ENCODE results near the gene STX10. TPM values are rescaled to one million over a fixed set of nuclear protein-coding genes. Genes with fewer than 3 reads are reported as not detected.

Gene STX10
- total RNA-seq, 1 donor from 2014 or later = 70.2 TPM

DNA sequence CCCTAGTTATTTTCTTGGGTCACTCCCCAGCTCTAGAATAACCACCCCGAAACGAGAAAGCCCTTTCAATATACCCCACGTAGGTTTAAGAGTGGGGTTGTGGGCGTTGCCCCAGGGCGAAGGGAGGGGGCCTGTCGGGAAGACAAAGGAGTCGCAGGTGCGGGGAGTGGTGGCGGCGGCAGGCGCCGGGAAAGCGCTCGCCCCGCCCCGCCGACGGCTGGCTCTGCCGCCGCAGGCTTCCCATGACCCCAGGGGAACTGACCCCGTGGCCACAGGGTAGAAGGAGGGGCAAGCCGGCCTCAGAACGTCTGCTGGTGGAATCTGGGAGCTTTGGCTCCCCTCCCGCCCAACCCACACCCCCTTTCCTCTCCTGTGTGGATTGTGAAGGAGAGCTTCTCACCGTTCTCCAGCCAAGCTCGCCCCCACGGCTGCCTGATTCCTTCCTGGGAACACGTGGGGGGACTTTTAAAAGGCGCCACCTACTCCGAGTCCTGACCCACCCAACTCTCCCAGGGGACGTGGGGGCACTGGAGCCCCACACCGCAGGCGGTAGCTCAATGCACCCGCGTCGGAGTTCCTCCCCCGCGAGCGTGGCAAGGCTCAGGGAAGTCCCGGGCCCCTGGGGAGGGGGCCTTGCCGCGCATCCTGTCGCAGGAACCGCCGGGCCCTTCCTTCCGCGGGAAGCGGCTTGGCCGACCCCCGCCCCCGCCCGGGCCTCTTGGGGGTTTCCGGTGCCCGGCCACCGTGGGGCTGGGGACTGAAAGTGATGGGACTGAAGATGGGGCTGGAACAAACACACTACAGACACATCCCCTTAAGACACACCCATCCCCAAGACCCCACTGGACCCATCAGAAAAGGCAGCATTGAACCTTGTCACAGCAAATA lies 5.5 kb upstream of the STX10 start:
- peak overlapping the region; percentile 75 for H3K4me3 ChIP-seq (ENCODE audit: low read depth, low read length)
- no peaks in the 10 kb centered on the region for H3K27me3 ChIP-seq (ENCODE audit: control insufficient read depth, insufficient read depth, low read length)
- peaks cover 2% of the 10 kb centered on the region for H3K36me3 ChIP-seq (ENCODE audit: control insufficient read depth, insufficient read depth, low read length)
- no peak for TF ChIP-seq CTCF (IDR thresholded peaks at IDR 0.05; ENCODE audit: insufficient read depth, low read length, poor library complexity, severe bottlenecking)
- DNase-seq (ENCODE audit: low read depth) = no peak

DNA sequence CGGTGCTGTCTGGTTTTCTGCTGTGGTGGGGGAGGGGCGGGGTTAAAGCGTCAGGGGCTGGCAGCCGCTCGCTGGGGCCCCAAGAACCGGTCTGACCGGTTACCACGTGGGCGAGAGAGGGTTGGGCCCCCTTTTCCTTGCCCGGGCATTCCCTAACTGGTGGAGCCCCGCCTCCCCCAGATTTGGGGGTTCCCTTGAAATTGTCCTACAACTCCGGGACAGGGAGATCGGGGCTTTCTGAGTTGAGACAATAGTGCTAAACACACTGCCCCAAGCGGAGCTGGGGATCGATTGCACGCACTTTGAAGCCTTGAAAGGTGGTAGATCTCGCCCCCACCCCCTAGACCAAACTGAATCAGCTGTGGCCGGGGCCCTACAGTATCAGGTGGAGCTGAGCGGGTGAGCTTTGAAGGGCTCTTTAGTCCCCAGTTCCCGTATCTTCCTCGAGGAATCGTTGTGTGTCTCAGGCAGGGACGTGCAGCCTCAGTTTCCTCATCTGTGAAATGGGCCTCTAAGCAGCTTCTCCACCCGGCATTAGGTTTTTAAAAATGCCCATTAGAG lies 4.8 kb upstream of the STX10 start:
- peak; percentile 36 for TF ChIP-seq CTCF (IDR thresholded peaks at IDR 0.05; ENCODE audit: insufficient read depth, low read length, poor library complexity, severe bottlenecking)
- DNase-seq (ENCODE audit: low read depth) = no peak
- Histone ChIP-seq H3K27me3 (ENCODE audit: control insufficient read depth, insufficient read depth, low read length) (no peaks in the 10 kb centered on the region), H3K36me3 (ENCODE audit: control insufficient read depth, insufficient read depth, low read length) (peaks cover 2% of the 10 kb centered on the region), H3K4me3 (ENCODE audit: low read depth, low read length) (peak overlapping the region; percentile 75)

DNA sequence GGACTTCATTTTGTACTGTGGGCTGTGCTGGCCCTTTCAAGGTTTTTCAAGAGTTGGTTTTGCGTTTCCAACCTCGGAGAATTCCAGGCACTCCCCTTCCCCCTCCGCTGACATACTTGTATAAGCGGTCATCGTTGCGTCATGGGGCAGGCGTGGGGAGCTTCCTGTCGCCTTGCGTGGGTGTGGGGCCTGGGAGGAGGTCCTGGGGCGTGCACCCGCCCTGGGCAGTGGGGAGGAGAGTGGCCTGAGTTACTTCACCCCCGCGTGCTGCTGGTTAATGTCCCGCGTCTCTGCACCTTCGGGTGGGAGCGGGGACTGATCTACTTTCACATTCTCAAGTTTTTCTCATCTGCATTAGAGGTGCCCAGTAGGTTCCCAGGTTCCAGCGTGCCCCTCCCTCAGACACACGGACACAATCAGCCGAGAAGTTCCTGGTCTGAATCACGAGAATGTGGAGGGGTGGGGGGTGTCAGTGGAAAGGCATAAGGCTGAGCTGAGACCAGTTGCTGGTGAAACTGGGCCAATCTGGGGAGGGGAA lies 4.1 kb upstream of the STX10 start:
- Histone ChIP-seq H3K36me3 (ENCODE audit: control insufficient read depth, insufficient read depth, low read length) (peaks cover 2% of the 10 kb centered on the region), H3K4me3 (ENCODE audit: low read depth, low read length) (peak overlapping the region; percentile 75), H3K27me3 (ENCODE audit: control insufficient read depth, insufficient read depth, low read length) (no peaks in the 10 kb centered on the region)
- no peak for DNase-seq (ENCODE audit: low read depth)
- TF ChIP-seq CTCF (IDR thresholded peaks at IDR 0.05; ENCODE audit: insufficient read depth, low read length, poor library complexity, severe bottlenecking) = no peak

DNA sequence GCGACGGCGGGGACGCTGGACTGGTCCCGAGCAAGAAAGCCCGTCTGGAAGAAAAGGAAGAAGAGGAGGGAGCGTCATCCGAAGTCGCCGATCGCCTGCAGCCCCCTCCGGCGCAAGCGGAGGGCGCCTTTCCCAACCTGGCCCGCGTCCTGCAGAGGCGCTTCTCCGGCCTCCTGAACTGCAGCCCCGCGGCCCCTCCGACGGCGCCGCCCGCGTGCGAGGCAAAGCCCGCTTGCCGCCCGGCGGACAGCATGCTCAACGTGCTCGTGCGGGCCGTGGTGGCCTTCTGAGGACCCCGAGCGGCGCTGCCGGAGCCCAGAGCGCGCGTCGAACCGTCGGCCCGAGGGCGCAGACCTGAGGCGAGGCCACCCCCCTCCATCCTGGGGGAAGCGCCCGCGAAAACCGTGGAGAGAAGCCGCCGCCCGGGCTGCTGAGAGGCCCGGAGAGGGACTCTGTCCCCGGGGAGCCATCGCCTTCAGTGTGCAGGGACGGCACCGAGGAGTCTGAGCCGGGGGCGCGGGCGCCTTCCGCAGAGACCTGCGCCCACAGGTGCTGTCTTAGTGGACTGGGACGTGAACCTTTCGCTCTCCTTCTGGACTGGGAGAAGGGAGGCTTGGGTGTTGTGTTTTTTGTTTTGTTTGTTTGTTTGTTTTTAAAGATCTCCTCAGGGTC lies 3.5 kb upstream of the STX10 start:
- H3K36me3 ChIP-seq (ENCODE audit: control insufficient read depth, insufficient read depth, low read length) = peaks cover 4% of the 10 kb centered on the region
- TF ChIP-seq CTCF (IDR thresholded peaks at IDR 0.05; ENCODE audit: insufficient read depth, low read length, poor library complexity, severe bottlenecking) = no peak
- no peak for DNase-seq (ENCODE audit: low read depth)
- no peaks in the 10 kb centered on the region for H3K27me3 ChIP-seq (ENCODE audit: control insufficient read depth, insufficient read depth, low read length)
- peak overlapping the region; percentile 75 for H3K4me3 ChIP-seq (ENCODE audit: low read depth, low read length)

DNA sequence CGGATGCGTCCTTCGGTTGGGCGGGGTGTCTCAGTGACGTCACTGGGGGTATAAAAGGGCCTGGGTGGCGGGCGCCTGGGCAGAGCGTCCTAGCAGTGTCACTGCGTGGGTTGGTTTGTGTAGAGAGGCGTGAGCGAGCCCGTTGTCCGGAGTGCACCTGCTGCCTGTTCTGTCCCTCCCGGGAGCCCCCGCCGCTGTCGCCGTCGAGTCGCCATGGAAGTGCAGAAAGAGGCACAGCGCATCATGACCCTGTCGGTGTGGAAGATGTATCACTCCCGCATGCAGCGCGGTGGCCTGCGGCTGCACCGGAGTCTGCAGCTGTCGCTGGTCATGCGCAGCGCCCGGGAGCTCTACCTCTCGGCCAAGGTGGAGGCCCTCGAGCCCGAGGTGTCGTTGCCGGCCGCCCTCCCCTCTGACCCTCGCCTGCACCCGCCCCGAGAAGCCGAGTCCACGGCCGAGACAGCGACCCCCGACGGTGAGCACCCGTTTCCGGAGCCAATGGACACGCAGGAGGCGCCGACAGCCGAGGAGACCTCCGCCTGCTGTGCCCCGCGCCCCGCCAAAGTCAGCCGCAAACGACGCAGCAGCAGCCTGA lies 2.9 kb upstream of the STX10 start:
- Histone ChIP-seq H3K36me3 (ENCODE audit: control insufficient read depth, insufficient read depth, low read length) (peaks cover 5% of the 10 kb centered on the region), H3K4me3 (ENCODE audit: low read depth, low read length) (peak overlapping the region; percentile 75), H3K27me3 (ENCODE audit: control insufficient read depth, insufficient read depth, low read length) (no peaks in the 10 kb centered on the region)
- DNase-seq (ENCODE audit: low read depth) = no peak
- TF ChIP-seq CTCF (IDR thresholded peaks at IDR 0.05; ENCODE audit: insufficient read depth, low read length, poor library complexity, severe bottlenecking) = no peak

All from kidney epithelial cell (primary cell).